HepG2 (cell line): ENCODE results near the gene ZBTB7C. TPM values are rescaled to one million over a fixed set of nuclear protein-coding genes. Genes with fewer than 3 reads are reported as not detected.

ENCODE experiments used
- U2AF1 ChIP-seq: fragments of 200-400 bp; formaldehyde crosslinking; optimal IDR thresholded peaks from 2 replicates; pipeline ENCODE3; 2017; ENCODE audit warnings: mild to moderate bottlenecking, low read depth, low read length
- ZFP41 ChIP-seq: sonication (generic); formaldehyde crosslinking; IDR thresholded peaks from 2 replicates; pipeline ENCODE4 v1.4.0; 2020; ENCODE audit warnings: mild to moderate bottlenecking, missing genetic modification reagents, borderline replicate concordance
- polyA plus RNA-seq, 8 experiments: library from polyadenylated mRNA; depleted of rRNA in 3 of 8; stranded (reverse) in 7 of 8; unstranded in 1 of 8; fragments of >200 nt; fragmentation: Illumina TruSeq in 4 of 8; extraction: Trizol in 4 of 8; gene quantifications; 2 replicates each; pipeline versions ENCODE4 v1.2.1 to v1.2.3, GENCODE V29; 2011 to 2016; ENCODE audit warnings: low read depth in 4 of 8, missing spikeins in 1 of 8, mixed read lengths in 1 of 8; ENCODE audit not compliant: insufficient read depth in 1 of 8
- total RNA-seq, 5 experiments: library from RNA; depleted of rRNA; stranded (reverse); fragments of >200 nt; fragmentation: Illumina TruSeq; extraction: Trizol; gene quantifications; 2 replicates each; pipeline ENCODE4 v1.2.3, GENCODE V29; 2016; ENCODE audit warnings: low read depth in 1 of 5
- TF ChIP-seq, protein P1 (sequence below): sonication (generic); formaldehyde crosslinking; IDR thresholded peaks from 2 replicates; pipeline ENCODE4 v1.4.0; 2020; ENCODE audit warnings: missing genetic modification reagents
- TF ChIP-seq, protein P2 (sequence below): sonication (generic); formaldehyde crosslinking; IDR thresholded peaks from 2 replicates; pipeline ENCODE4 v1.4.0; 2020; ENCODE audit warnings: mild to moderate bottlenecking, missing genetic modification reagents
- TF ChIP-seq, protein P3 (sequence below): sonication (generic); formaldehyde crosslinking; IDR thresholded peaks from 2 replicates; pipeline ENCODE4 v1.4.0; 2020; ENCODE audit warnings: missing genetic modification reagents, borderline replicate concordance

ZBTB7C gene
- total and polyA plus RNA-seq, 2 of the 13 experiments (the other 11 are each of a cell fraction or from before 2014, with no cell fraction given), result 0.01 to 0.04 TPM

DNA sequence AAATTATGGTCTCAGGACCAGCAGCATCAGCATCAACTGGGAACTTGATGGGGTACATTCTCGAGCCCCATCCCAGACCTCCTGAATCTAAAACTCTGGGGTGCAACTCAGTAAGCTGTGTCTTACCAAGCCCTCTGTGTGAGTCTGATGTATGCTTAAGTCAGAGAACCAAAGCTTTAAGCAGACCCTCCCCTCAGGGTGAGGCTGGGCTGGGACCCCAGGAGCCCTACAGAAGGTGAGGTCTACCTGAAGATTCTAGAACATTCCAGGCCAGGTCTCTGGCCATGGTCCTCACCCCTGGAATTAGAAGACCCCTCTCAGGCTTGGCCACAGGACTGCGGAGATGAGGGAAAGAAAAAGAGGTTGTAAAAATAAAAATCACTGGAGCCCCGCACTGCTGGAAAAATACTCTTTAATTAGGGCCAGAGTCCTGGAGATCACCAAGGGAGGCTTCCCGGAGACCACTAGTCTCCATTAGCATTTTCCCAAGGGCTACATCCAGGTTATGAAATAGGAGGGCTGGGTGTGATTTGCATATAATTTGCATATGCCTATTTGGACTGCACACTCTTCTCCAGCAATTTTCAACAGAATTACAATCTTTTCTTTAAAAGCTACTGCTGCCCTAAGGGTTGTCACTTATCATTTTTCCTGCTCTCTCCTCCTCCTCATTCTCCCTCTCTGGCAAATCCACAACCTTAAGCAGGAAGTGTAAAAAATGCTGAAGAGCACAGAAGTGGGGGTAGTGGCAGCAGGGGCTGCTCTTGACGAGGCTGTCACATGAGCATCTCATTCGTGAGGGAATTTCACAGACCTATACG is 100.2 kb downstream of the ZBTB7C start (continued):
- TF ChIP-seq, protein P1, sequence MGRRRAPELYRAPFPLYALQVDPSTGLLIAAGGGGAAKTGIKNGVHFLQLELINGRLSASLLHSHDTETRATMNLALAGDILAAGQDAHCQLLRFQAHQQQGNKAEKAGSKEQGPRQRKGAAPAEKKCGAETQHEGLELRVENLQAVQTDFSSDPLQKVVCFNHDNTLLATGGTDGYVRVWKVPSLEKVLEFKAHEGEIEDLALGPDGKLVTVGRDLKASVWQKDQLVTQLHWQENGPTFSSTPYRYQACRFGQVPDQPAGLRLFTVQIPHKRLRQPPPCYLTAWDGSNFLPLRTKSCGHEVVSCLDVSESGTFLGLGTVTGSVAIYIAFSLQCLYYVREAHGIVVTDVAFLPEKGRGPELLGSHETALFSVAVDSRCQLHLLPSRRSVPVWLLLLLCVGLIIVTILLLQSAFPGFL, result no peak
- TF ChIP-seq, protein P2, sequence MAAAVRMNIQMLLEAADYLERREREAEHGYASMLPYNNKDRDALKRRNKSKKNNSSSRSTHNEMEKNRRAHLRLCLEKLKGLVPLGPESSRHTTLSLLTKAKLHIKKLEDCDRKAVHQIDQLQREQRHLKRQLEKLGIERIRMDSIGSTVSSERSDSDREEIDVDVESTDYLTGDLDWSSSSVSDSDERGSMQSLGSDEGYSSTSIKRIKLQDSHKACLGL, result no peak
- TF ChIP-seq U2AF1 (no peak), ZFP41 (CRISPR knock-in tag) (no peak)
- TF ChIP-seq, protein P3, sequence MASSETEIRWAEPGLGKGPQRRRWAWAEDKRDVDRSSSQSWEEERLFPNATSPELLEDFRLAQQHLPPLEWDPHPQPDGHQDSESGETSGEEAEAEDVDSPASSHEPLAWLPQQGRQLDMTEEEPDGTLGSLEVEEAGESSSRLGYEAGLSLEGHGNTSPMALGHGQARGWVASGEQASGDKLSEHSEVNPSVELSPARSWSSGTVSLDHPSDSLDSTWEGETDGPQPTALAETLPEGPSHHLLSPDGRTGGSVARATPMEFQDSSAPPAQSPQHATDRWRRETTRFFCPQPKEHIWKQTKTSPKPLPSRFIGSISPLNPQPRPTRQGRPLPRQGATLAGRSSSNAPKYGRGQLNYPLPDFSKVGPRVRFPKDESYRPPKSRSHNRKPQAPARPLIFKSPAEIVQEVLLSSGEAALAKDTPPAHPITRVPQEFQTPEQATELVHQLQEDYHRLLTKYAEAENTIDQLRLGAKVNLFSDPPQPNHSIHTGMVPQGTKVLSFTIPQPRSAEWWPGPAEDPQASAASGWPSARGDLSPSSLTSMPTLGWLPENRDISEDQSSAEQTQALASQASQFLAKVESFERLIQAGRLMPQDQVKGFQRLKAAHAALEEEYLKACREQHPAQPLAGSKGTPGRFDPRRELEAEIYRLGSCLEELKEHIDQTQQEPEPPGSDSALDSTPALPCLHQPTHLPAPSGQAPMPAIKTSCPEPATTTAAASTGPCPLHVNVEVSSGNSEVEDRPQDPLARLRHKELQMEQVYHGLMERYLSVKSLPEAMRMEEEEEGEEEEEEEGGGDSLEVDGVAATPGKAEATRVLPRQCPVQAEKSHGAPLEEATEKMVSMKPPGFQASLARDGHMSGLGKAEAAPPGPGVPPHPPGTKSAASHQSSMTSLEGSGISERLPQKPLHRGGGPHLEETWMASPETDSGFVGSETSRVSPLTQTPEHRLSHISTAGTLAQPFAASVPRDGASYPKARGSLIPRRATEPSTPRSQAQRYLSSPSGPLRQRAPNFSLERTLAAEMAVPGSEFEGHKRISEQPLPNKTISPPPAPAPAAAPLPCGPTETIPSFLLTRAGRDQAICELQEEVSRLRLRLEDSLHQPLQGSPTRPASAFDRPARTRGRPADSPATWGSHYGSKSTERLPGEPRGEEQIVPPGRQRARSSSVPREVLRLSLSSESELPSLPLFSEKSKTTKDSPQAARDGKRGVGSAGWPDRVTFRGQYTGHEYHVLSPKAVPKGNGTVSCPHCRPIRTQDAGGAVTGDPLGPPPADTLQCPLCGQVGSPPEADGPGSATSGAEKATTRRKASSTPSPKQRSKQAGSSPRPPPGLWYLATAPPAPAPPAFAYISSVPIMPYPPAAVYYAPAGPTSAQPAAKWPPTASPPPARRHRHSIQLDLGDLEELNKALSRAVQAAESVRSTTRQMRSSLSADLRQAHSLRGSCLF (CRISPR knock-in tag), result no peak
